Fibroblast of peridontal ligament (primary cell): ENCODE measurements around the gene SERPINB10.
A peak's percentile ranks its signal among the peaks of the same experiment; 100 is the strongest.

Experiments used
- DNase-seq: peaks from one replicate; pipeline ENCODE4 v3.0.0-alpha.2; 2010; ENCODE audit errors: extremely low read depth

Gene SERPINB10

GRCh38 chr18:63907664-63908063, at the start of gene SERPINB10:
TSS of gene SERPINB10 (plus strand) at chr18:63907958. CDS start at chr18:63915511, 7,553 bp downstream.
- DNase-seq = no peak

- no peak for DNase-seq
Observed at GRCh38 chr18:63858456-63858855, 49.3 kb upstream of the SERPINB10 start.

GRCh38 chr18:63859781-63860475, 47.8 kb upstream of the SERPINB10 start:
- no peak for DNase-seq

GRCh38 chr18:63860531-63860930, 47.2 kb upstream of the SERPINB10 start:
- DNase-seq = no peak

- no peak for DNase-seq
Observed at GRCh38 chr18:63867368-63868125, 40.2 kb upstream of the SERPINB10 start.

- DNase-seq = no peak
Observed at GRCh38 chr18:63868546-63868945, 39.2 kb upstream of the SERPINB10 start.

GRCh38 chr18:63869374-63869773, 38.4 kb upstream of the SERPINB10 start:
- peak; percentile 21 for DNase-seq

GRCh38 chr18:63869851-63870250, 37.9 kb upstream of the SERPINB10 start:
- DNase-seq = no peak

- no peak for DNase-seq
Observed at GRCh38 chr18:63871836-63872235, 35.9 kb upstream of the SERPINB10 start.

GRCh38 chr18:63872586-63872985, 35.2 kb upstream of the SERPINB10 start:
- DNase-seq = no peak

GRCh38 chr18:63878343-63878742, 29.4 kb upstream of the SERPINB10 start:
- peak; percentile 23 for DNase-seq

- DNase-seq = no peak
Observed at GRCh38 chr18:63878925-63879324, 28.8 kb upstream of the SERPINB10 start.

- DNase-seq = no peak
Observed at GRCh38 chr18:63879709-63880108, 28.0 kb upstream of the SERPINB10 start.

GRCh38 chr18:63881851-63882250, 25.9 kb upstream of the SERPINB10 start:
- no peak for DNase-seq

GRCh38 chr18:63882333-63883141, 25.2 kb upstream of the SERPINB10 start:
- peak; percentile 75 for DNase-seq

- no peak for DNase-seq
Observed at GRCh38 chr18:63883617-63884016, 24.1 kb upstream of the SERPINB10 start.

GRCh38 chr18:63887424-63887823, 20.3 kb upstream of the SERPINB10 start, which contains the start of gene SERPINB2:
TSS of gene SERPINB2 (plus strand) at chr18:63887705. CDS start at chr18:63891445, 3,740 bp downstream.
- DNase-seq = peak; percentile 8

GRCh38 chr18:63888470-63889190, 19.1 kb upstream of the SERPINB10 start:
- DNase-seq = no peak

GRCh38 chr18:63889626-63890025, 18.1 kb upstream of the SERPINB10 start:
- no peak for DNase-seq

- no peak for DNase-seq
Observed at GRCh38 chr18:63890237-63890949, 17.4 kb upstream of the SERPINB10 start.

- peak; percentile 14 for DNase-seq
Observed at GRCh38 chr18:63890950-63891304, 16.8 kb upstream of the SERPINB10 start.
